Measurements from ENCODE around the gene EEFSEC. TPM values are rescaled to one million over a fixed set of nuclear protein-coding genes. Genes with fewer than 3 reads are reported as not detected.

Gene EEFSEC
- total RNA-seq, 1 experiment from 2014 or later, result 9.6 TPM

DNA sequence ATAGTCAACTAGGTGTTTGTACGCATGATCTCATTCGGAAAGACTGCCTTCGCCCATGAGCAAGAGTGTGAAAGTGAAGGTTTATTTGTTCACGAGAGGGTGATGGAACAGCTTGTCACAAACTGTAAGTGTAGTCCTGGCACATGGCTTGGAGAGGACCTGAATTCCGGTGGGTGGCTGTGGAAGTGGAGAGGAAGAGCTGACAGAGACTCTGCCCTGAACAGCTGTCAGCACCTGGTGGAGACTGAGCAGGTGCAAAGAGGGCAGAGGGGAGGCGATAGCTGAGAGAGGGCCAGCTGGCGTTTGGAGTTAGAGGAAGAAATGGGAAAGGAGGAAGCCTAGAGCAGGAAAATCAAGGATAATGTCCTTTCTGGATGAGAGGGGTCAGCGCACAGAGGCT lies 155.7 kb downstream of the EEFSEC start:
- no peaks in the 10 kb centered on the region for H4K20me1 ChIP-seq (ENCODE audit: low read length)
- intact Hi-C loops (cut with micrococcal nuclease), result loop anchor here (5.0 to 10.0 kb wide), 4 partner anchors 116 to 276 kb away; no protein-coding TSS in a partner anchor
- H3K9me2 ChIP-seq (replicated peaks; ENCODE audit: low read length), result no peaks in the 10 kb centered on the region
- no peaks in the 10 kb centered on the region for H3K79me2 ChIP-seq (ENCODE audit: low read length)
- H3K4me3 ChIP-seq (ENCODE audit: low read length), result no peak overlapping the region
- H3K36me3 ChIP-seq (ENCODE audit: low read depth, low read length), result no peaks in the 10 kb centered on the region
- no peaks in the 10 kb centered on the region for H3F3A ChIP-seq (ENCODE audit: low read length, unreplicated experiment)
- DNase-seq (no peak), ATAC-seq (no peak)
- H3K9ac ChIP-seq (ENCODE audit: low read length), result no peak overlapping the region
- no peaks in the 10 kb centered on the region for H3K9me3 ChIP-seq (ENCODE audit: low read length)
- no peak overlapping the region for H3K4me2 ChIP-seq (ENCODE audit: low read length)
- POLR2A ChIA-PET (ENCODE audit: unreplicated experiment), result no interaction called here
- BruUV-seq (replicated peaks), result no TSS peak
- H3K4me1 ChIP-seq (ENCODE audit: insufficient read depth, low read length), result no peaks in the 10 kb centered on the region
- H2AFZ ChIP-seq (ENCODE audit: low read length), result no peak overlapping the region
- no peak overlapping the region for H3K27ac ChIP-seq (ENCODE audit: low read length)
- CTCF ChIA-PET, result no interaction called here
- TF ChIP-seq EZH2 (IDR thresholded peaks at IDR 0.05; ENCODE audit: low read length, unreplicated experiment) (no peak), EZH2phosphoT487 (IDR thresholded peaks at IDR 0.05; ENCODE audit: borderline replicate concordance, low read length) (no peak)
- TF ChIP-seq, protein P1, sequence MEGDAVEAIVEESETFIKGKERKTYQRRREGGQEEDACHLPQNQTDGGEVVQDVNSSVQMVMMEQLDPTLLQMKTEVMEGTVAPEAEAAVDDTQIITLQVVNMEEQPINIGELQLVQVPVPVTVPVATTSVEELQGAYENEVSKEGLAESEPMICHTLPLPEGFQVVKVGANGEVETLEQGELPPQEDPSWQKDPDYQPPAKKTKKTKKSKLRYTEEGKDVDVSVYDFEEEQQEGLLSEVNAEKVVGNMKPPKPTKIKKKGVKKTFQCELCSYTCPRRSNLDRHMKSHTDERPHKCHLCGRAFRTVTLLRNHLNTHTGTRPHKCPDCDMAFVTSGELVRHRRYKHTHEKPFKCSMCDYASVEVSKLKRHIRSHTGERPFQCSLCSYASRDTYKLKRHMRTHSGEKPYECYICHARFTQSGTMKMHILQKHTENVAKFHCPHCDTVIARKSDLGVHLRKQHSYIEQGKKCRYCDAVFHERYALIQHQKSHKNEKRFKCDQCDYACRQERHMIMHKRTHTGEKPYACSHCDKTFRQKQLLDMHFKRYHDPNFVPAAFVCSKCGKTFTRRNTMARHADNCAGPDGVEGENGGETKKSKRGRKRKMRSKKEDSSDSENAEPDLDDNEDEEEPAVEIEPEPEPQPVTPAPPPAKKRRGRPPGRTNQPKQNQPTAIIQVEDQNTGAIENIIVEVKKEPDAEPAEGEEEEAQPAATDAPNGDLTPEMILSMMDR (conservative IDR thresholded peaks at IDR 0.05; ENCODE audit: low read depth, low read length), result no peak
- no peaks in the 10 kb centered on the region for H3K27me3 ChIP-seq (ENCODE audit: low read length)

DNA sequence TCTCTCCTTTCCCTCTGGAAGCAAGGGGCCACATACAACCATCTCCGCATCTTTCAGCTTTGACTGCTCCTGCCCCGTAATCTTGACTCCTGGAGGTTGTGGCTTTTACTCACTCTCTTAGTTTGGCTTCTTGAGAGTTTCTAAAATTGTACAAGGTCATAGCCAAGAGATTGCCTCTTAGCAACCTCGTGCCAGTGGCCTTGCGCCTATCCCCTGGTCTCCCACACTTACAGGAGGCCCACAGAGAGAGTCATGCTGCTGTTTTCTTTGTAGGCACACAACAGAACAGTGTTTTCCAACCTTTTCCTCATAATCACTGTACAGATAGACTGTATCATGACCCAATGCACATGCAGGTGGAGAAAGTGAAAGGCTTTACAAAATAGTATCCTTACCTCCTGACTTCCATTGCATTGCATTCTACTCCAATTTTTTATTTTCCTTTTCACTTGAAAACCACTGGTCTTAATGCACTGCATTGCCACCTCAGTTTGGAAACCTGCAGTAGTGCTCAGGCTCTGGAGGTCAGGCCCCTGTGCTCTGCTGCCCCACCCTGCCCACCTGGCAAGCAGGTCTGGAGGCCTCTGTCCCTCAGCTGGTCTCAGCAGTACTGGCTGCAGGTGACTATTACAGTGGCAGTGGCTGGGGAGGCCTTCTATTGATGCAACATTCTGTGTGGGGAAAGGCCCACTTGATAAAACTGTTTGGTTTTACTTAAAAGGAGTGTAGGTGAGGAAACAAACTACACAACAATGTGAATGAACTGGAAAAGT lies 157.2 kb downstream of the EEFSEC start:
- H3K27ac ChIP-seq (ENCODE audit: low read length), result no peak overlapping the region
- no peaks in the 10 kb centered on the region for H3K79me2 ChIP-seq (ENCODE audit: low read length)
- H3K4me2 ChIP-seq (ENCODE audit: low read length), result no peak overlapping the region
- ChIA-PET CTCF (no interaction called here), POLR2A (ENCODE audit: unreplicated experiment) (no interaction called here)
- no peak overlapping the region for H3K4me3 ChIP-seq (ENCODE audit: low read length)
- H3K27me3 ChIP-seq (ENCODE audit: low read length), result no peaks in the 10 kb centered on the region
- H2AFZ ChIP-seq (ENCODE audit: low read length), result no peak overlapping the region
- H4K20me1 ChIP-seq (ENCODE audit: low read length), result no peaks in the 10 kb centered on the region
- no peak overlapping the region for H3K9ac ChIP-seq (ENCODE audit: low read length)
- H3K36me3 ChIP-seq (ENCODE audit: low read depth, low read length), result no peaks in the 10 kb centered on the region
- no peaks in the 10 kb centered on the region for H3F3A ChIP-seq (ENCODE audit: low read length, unreplicated experiment)
- intact Hi-C loops (cut with micrococcal nuclease), result no loop called here
- DNase-seq (no peak), ATAC-seq (no peak)
- no peaks in the 10 kb centered on the region for H3K4me1 ChIP-seq (ENCODE audit: insufficient read depth, low read length)
- H3K9me2 ChIP-seq (replicated peaks; ENCODE audit: low read length), result no peaks in the 10 kb centered on the region
- BruUV-seq (replicated peaks), result no TSS peak
- TF ChIP-seq, protein P1 (conservative IDR thresholded peaks at IDR 0.05; ENCODE audit: low read depth, low read length), result no peak
- TF ChIP-seq EZH2 (IDR thresholded peaks at IDR 0.05; ENCODE audit: low read length, unreplicated experiment) (no peak), EZH2phosphoT487 (IDR thresholded peaks at IDR 0.05; ENCODE audit: borderline replicate concordance, low read length) (no peak)
- no peaks in the 10 kb centered on the region for H3K9me3 ChIP-seq (ENCODE audit: low read length)

DNA sequence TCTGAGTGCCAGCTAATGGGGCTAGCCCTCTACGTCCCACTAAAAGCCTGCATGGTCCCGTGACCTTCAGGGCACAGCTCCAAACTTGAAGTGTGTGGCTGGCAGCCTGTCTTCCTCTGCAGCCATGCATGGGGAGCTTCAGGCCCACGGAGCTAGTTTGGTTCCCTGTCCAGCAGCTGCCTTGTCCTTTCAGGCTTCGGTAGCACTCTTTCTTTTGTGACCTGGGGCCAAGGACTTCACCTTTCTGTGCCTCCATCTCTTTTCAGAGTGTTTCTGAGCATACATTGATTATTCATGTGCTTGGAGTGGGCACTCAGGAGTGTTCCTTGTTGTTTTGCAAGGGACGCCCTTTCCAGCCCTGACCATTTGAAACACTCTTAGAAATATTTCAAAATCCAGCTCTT lies 158.2 kb downstream of the EEFSEC start:
- no TSS peak for BruUV-seq (replicated peaks)
- H3K4me3 ChIP-seq (ENCODE audit: low read length), result no peak overlapping the region

More for the DNA sequence above, 158.2 kb downstream of the EEFSEC start:
- Histone ChIP-seq H3K4me2 (ENCODE audit: low read length) (no peak overlapping the region), H2AFZ (ENCODE audit: low read length) (no peak overlapping the region), H3K79me2 (ENCODE audit: low read length) (no peaks in the 10 kb centered on the region), H3K27ac (ENCODE audit: low read length) (no peak overlapping the region), H3K36me3 (ENCODE audit: low read depth, low read length) (no peaks in the 10 kb centered on the region), H4K20me1 (ENCODE audit: low read length) (no peaks in the 10 kb centered on the region), H3K9me2 (replicated peaks; ENCODE audit: low read length) (no peaks in the 10 kb centered on the region), H3F3A (ENCODE audit: low read length, unreplicated experiment) (no peaks in the 10 kb centered on the region), H3K9me3 (ENCODE audit: low read length) (no peaks in the 10 kb centered on the region), H3K4me1 (ENCODE audit: insufficient read depth, low read length) (no peaks in the 10 kb centered on the region), H3K27me3 (ENCODE audit: low read length) (no peaks in the 10 kb centered on the region), H3K9ac (ENCODE audit: low read length) (no peak overlapping the region)
- CTCF ChIA-PET, result no interaction called here
- ATAC-seq (no peak), DNase-seq (no peak)
- TF ChIP-seq EZH2phosphoT487 (IDR thresholded peaks at IDR 0.05; ENCODE audit: borderline replicate concordance, low read length), result no peak
- TF ChIP-seq, protein P1 (conservative IDR thresholded peaks at IDR 0.05; ENCODE audit: low read depth, low read length), result no peak
- TF ChIP-seq EZH2 (IDR thresholded peaks at IDR 0.05; ENCODE audit: low read length, unreplicated experiment), result no peak
- intact Hi-C loops (cut with micrococcal nuclease), result no loop called here
- POLR2A ChIA-PET (ENCODE audit: unreplicated experiment), result no interaction called here

Measured in PC-3 (cell line).